HG02970 (cell line): Measurements from ENCODE around the gene FGGY.
A peak's percentile ranks its signal among the peaks of the same experiment; 100 is the strongest.
"Not testable (repeated sequence)": the region's sequence is repeated elsewhere in the genome, so short reads cannot be mapped to it uniquely, and the experiment has no call there.

Source experiments
- ATAC-seq: cut with Tn5 transposase; IDR thresholded peaks from one replicate; pipeline ENCODE4 v1.9.1; 2021; ENCODE audit warnings: mild to moderate bottlenecking, moderate library complexity, moderate number of reproducible peaks; ENCODE audit not compliant: unreplicated experiment, low FRiP score

Gene FGGY, protein sequence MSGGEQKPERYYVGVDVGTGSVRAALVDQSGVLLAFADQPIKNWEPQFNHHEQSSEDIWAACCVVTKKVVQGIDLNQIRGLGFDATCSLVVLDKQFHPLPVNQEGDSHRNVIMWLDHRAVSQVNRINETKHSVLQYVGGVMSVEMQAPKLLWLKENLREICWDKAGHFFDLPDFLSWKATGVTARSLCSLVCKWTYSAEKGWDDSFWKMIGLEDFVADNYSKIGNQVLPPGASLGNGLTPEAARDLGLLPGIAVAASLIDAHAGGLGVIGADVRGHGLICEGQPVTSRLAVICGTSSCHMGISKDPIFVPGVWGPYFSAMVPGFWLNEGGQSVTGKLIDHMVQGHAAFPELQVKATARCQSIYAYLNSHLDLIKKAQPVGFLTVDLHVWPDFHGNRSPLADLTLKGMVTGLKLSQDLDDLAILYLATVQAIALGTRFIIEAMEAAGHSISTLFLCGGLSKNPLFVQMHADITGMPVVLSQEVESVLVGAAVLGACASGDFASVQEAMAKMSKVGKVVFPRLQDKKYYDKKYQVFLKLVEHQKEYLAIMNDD

GRCh38 chr1:59296358-59297256 is at the start of gene FGGY:
TSS of gene FGGY (plus strand) at chr1:59297094. CDS start at chr1:59321550, 24,456 bp downstream.
- ATAC-seq = peak; percentile 96

DNA sequence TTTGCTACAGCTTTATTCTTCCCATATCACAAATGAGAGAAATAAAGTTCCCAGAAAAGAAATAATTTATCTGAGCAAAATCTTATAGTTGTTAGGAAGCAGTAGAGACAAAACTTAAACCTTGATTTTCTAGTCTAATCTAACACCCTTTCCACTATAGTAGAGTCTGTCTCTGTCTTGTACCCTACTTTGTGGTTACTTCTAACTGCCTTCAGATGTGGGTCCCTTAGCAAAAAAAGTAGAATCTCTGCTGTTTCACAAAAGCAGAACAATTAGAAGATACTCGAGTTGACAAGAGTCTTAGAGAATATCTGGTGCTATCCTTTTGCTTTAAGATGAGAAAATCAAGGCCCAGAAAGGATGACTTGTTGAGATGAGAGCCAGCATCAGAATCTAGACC is 48.1 kb upstream of the FGGY start:
- ATAC-seq = no peak

DNA sequence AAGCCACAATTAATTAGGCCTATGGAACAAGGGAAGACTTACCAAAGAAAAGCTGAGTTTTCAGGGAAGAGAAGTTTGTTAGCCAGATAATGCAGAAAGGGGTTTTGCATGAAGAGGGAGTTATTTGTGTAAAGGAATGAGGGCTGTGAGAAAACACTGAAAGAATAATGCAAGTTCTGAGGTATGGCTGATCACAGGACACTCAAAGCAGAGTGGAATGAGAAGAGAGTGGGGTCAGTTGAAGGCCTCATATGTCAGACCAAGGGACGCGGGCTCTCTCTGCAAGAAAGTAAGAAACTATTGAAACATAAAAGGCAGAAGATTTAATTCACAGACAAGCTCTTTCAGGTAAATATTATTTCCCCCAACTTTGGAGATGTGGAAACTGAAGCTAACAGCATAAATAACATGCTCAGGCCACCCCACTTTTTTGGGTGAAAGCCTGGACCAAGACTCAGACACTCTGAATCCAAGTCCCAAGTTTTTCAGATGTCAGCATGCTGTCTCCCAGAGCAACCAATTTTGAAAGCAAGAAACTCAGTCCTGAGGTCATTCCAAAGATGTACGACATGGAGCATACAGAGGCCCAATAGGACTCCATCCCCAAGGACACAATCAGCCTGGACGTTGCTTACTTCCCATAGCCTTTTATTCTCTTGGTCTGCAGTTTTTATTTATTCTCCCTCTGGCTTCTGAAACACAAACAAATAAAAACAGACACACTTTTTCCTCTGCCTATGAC is 47.3 kb upstream of the FGGY start:
- no peak for ATAC-seq

DNA sequence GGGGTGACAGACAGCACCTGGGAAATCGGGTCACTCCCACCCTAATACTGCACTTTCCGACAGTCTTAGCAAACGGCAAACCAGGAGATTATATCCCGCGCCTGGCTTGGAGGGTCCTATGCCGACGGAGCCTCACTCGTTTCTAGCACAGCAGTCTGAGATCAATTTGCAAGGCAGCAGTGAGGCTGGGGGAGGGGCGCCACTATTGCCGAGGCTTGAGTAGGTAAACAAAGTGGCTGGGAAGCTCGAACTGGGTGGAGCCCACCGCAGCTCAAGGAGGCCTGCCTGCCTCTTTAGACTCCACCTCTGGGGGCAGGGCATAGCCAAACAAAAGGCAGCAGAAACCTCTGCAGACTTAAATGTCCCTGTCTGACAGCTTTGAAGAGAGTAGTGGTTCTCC is 45.8 kb upstream of the FGGY start:
- not testable (repeated sequence) for ATAC-seq

GRCh38 chr1:59256429-59256828 is 40.5 kb upstream of the FGGY start:
- ATAC-seq = not testable (repeated sequence)

GRCh38 chr1:59258412-59259032 is 38.4 kb upstream of the FGGY start:
- no peak for ATAC-seq

- no peak for ATAC-seq
Observed at GRCh38 chr1:59261537-59261936, 35.4 kb upstream of the FGGY start.

DNA sequence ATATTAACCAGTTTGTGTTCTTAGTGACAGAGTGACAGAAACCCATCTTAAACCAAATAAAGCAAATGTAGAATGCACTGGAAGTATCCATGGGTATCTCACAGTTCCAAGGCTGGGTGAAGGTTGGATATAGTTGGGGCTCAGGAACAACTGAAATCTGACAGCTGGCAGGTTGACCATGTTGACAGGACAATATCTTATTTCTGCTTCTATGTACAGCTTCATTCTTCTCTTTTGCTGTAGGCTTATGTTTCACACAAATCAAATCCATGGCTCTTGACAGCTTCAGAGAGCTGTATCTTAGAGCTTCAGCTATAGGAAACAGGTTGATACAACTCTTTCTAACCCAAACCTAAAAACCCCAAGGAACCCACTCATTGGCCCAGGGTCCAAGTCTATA is 34.3 kb upstream of the FGGY start:
- no peak for ATAC-seq

- no peak for ATAC-seq
Observed at GRCh38 chr1:59263111-59263510, 33.8 kb upstream of the FGGY start.

DNA sequence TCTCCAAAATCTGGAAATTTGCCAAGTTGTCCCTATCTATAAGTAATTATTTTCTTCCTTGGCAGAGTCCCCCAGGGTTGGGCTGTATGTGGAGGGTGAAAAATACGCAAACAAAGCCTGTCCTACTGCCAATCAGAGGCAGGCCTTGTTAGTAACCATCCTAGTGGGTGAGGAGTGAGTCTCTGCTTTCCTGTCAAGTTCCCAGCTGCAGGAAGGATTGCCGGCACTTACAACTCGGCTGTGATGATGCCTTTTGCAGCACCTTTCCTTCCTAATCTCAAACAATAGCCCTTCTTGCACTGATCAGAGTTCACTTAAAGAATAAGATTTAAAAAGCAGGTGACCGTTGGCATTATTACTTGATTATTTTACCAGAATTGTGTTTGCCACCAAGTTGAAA is 31.3 kb upstream of the FGGY start:
- ATAC-seq = no peak

DNA sequence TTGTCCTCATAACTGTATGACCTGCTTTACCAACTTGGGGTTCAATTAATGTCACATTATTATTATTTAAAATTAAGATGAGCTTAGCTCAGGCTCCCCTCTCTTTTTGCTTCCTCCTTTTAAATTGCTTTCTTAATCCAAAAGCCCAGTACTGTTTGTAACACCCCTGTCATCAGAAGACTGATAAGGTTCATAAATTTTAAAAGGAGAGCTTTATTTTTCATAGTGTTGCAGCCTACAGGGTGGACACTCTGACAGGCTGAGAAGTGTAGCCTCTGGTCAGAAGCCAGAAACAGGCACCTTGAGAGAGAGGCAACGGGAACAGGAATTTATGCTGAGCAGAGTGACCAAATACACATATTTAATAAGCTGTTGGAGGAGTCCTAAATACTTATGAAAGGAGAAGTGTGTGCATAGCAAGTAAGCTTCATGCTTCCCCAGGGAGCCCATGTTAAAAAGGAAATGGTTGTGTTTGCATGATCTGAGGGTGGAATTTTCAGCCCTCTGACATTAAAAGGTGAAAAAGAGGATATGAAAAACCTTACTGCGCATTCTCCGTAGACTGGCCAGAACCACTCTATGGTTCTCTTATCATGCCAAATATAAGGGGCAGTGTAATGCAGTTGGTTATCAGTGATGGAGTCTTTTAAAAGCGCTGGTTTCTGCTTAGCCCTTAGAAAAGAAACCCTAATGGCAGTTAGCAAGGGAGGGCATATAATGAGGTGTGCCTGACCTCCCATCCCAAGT is 30.5 kb upstream of the FGGY start:
- no peak for ATAC-seq

GRCh38 chr1:59266927-59267293 is 30.0 kb upstream of the FGGY start:
- no peak for ATAC-seq

GRCh38 chr1:59268406-59268805 is 28.5 kb upstream of the FGGY start:
- ATAC-seq = no peak

GRCh38 chr1:59271561-59272260 is 25.2 kb upstream of the FGGY start:
- no peak for ATAC-seq

GRCh38 chr1:59272507-59272906 is 24.4 kb upstream of the FGGY start:
- ATAC-seq = peak; percentile 53

- ATAC-seq = no peak
Observed at GRCh38 chr1:59276439-59276851, 20.4 kb upstream of the FGGY start.

DNA sequence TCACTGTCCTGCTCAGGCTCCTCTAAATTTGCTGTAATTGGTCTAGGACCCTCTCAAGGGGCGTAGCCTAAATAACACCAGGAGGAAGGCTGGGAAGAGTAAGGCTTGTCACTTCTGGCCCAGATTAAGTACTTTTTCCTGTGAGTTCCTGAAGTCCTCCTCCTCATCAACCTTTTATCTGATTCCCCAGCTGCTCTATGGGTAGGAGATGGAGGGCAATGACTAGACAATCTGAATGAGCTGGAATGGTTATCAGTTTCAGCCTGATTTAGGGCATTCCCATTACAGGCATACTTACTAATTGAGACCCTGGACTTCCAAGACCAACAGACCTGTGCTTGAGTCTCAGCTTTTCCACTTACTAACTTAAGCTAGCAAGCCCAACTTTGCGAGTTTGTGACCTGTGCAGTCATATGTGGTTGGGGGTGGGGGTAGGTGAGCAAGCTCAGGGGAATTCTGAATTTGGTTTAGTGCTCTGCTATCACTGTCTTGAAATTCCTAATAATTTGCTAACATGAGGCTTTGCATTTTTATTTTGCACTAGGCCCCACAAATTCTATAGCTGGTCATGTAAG is 18.0 kb upstream of the FGGY start:
- no peak for ATAC-seq

GRCh38 chr1:59279645-59280044 is 17.2 kb upstream of the FGGY start:
- no peak for ATAC-seq
